ENCODE measurements around the gene KIF27. TPM values are rescaled to one million over a fixed set of nuclear protein-coding genes. Genes with fewer than 3 reads are reported as not detected.
A peak's percentile ranks its signal among the peaks of the same experiment; 100 is the strongest.
"Not testable (repeated sequence)": the region's sequence is repeated elsewhere in the genome, so short reads cannot be mapped to it uniquely, and the experiment has no call there.

KIF27 gene
- total RNA-seq, 1 experiment from 2014 or later = 0.69 TPM

GRCh38 chr9:83935276-83935935 lies 14.2 kb upstream of the KIF27 start:
- H3K36me3 ChIP-seq = no peaks in the 10 kb centered on the region; the same call in 1 of the 2 replicates

GRCh38 chr9:83934569-83935275 lies 13.5 kb upstream of the KIF27 start:
- DNase-seq = peak; percentile 29
- no peak overlapping the region for H3K4me3 ChIP-seq
- H3K36me3 ChIP-seq = no peaks in the 10 kb centered on the region; the same call in 1 of the 2 replicates
- H3K27me3 ChIP-seq = no peaks in the 10 kb centered on the region
- no peaks in the 10 kb centered on the region for H3K9me3 ChIP-seq

More at GRCh38 chr9:83935276-83935935, 14.2 kb upstream of the KIF27 start:
- peak; percentile 24 for DNase-seq
- H3K9me3 ChIP-seq = no peaks in the 10 kb centered on the region
- H3K27me3 ChIP-seq = no peaks in the 10 kb centered on the region
- no peak overlapping the region for H3K4me3 ChIP-seq

- Histone ChIP-seq H3K9me3 (no peaks in the 10 kb centered on the region), H3K27me3 (no peaks in the 10 kb centered on the region), H3K36me3 (no peaks in the 10 kb centered on the region; the same call in 1 of the 2 replicates), H3K4me3 (no peak overlapping the region)
- DNase-seq = no peak
Observed at GRCh38 chr9:83933790-83934189, 12.6 kb upstream of the KIF27 start.

GRCh38 chr9:83932851-83933250 lies 11.6 kb upstream of the KIF27 start:
- Histone ChIP-seq H3K36me3 (no peaks in the 10 kb centered on the region), H3K27me3 (no peaks in the 10 kb centered on the region)
- no peak for DNase-seq

GRCh38 chr9:83932011-83932410 lies 10.8 kb upstream of the KIF27 start:
- Histone ChIP-seq H3K9me3 (no peaks in the 10 kb centered on the region), H3K4me3 (no peak overlapping the region), H3K27me3 (no peaks in the 10 kb centered on the region), H3K36me3 (no peaks in the 10 kb centered on the region)
- DNase-seq = no peak

More at GRCh38 chr9:83932851-83933250, 11.6 kb upstream of the KIF27 start:
- Histone ChIP-seq H3K9me3 (no peaks in the 10 kb centered on the region), H3K4me3 (no peak overlapping the region)

GRCh38 chr9:83930881-83931280 lies 9.6 kb upstream of the KIF27 start:
- no peak for DNase-seq
- Histone ChIP-seq H3K9me3 (no peaks in the 10 kb centered on the region), H3K36me3 (no peaks in the 10 kb centered on the region), H3K27me3 (no peaks in the 10 kb centered on the region), H3K4me3 (no peak overlapping the region)

- DNase-seq = no peak
- H3K27me3 ChIP-seq = no peaks in the 10 kb centered on the region
- no peak overlapping the region for H3K4me3 ChIP-seq
- no peaks in the 10 kb centered on the region for H3K36me3 ChIP-seq
- H3K9me3 ChIP-seq = no peaks in the 10 kb centered on the region
Observed at GRCh38 chr9:83927591-83927990, 6.4 kb upstream of the KIF27 start.

- Histone ChIP-seq H3K36me3 (no peaks in the 10 kb centered on the region), H3K4me3 (peak overlapping the region; percentile 63), H3K27me3 (no peaks in the 10 kb centered on the region), H3K9me3 (no peaks in the 10 kb centered on the region)
- no peak for DNase-seq
Observed at GRCh38 chr9:83920469-83920926, 734 bp downstream of the KIF27 start.

- Histone ChIP-seq H3K9me3 (no peaks in the 10 kb centered on the region), H3K4me3 (no peak overlapping the region), H3K36me3 (no peaks in the 10 kb centered on the region), H3K27me3 (no peaks in the 10 kb centered on the region)
- DNase-seq = no peak
Observed at GRCh38 chr9:83919111-83919510, 2.1 kb downstream of the KIF27 start.

- H3K36me3 ChIP-seq, H3K9me3 ChIP-seq, H3K27me3 ChIP-seq, DNase-seq, H3K4me3 ChIP-seq: not testable (repeated sequence)
Observed at GRCh38 chr9:83912194-83912593, 9.0 kb downstream of the KIF27 start.

- Histone ChIP-seq H3K36me3 (no peaks in the 10 kb centered on the region; the same call in 1 of the 2 replicates), H3K27me3 (no peaks in the 10 kb centered on the region), H3K4me3 (no peak overlapping the region), H3K9me3 (no peaks in the 10 kb centered on the region)
- no peak for DNase-seq
Observed at GRCh38 chr9:83906144-83906543, 15.1 kb downstream of the KIF27 start.

- H3K36me3 ChIP-seq, H3K4me3 ChIP-seq, H3K9me3 ChIP-seq, H3K27me3 ChIP-seq, DNase-seq: not testable (repeated sequence)
Observed at GRCh38 chr9:83900615-83901014, 20.6 kb downstream of the KIF27 start.

- not testable (repeated sequence) for H3K27me3 ChIP-seq, H3K4me3 ChIP-seq, DNase-seq, H3K36me3 ChIP-seq, H3K9me3 ChIP-seq
Observed at GRCh38 chr9:83894301-83894700, 26.9 kb downstream of the KIF27 start.

- DNase-seq, H3K36me3 ChIP-seq, H3K9me3 ChIP-seq, H3K27me3 ChIP-seq, H3K4me3 ChIP-seq: not testable (repeated sequence)
Observed at GRCh38 chr9:83886498-83886897, 34.7 kb downstream of the KIF27 start.

GRCh38 chr9:83885559-83886240 lies 35.5 kb downstream of the KIF27 start:
- peak; percentile 90 for DNase-seq
- not testable (repeated sequence) for H3K27me3 ChIP-seq, H3K4me3 ChIP-seq, H3K36me3 ChIP-seq, H3K9me3 ChIP-seq

GRCh38 chr9:83881687-83882408 lies 39.4 kb downstream of the KIF27 start:
- H3K36me3 ChIP-seq = not testable (repeated sequence)

GRCh38 chr9:83875559-83875958 lies 45.7 kb downstream of the KIF27 start:
- H3K36me3 ChIP-seq, DNase-seq, H3K9me3 ChIP-seq, H3K27me3 ChIP-seq, H3K4me3 ChIP-seq: not testable (repeated sequence)

More at GRCh38 chr9:83881687-83882408, 39.4 kb downstream of the KIF27 start:
- not testable (repeated sequence) for H3K4me3 ChIP-seq, H3K27me3 ChIP-seq, H3K9me3 ChIP-seq, DNase-seq

Data from MG63 (cell line).